GM13976 (cell line): ENCODE measurements around the gene SYNE4.

Experiments used
- DNase-seq: peaks from one replicate; pipeline ENCODE4 v3.0.0; 2012; ENCODE audit warnings: low spot score
- CTCF ChIP-seq: IDR thresholded peaks from 2 replicates; pipeline ENCODE4 v1.5.1; 2012; ENCODE audit warnings: borderline replicate concordance, mild to moderate bottlenecking; ENCODE audit not compliant: insufficient read depth; ENCODE audit errors: extremely low read depth, missing control alignments, control extremely low read depth
- in situ Hi-C: fragments of 300-500 bp; cut with MboI; formaldehyde crosslinking; loops from one replicate; pipeline ENCODE4 v1.12.0; 2022; ENCODE audit warnings: low sequenced_read_pairs, mixed read lengths, inconsistent platforms; ENCODE audit not compliant: unreplicated experiment

Gene SYNE4

GRCh38 chr19:35995048-35995993 is 13.3 kb downstream of the SYNE4 start, which contains the start of gene SDHAF1:
Gene SDHAF1, plus strand, starts transcription at chr19:35995188. Its CDS starts 87 bp downstream, at chr19:35995275.
- peak; percentile 99 for DNase-seq
- in situ Hi-C loops = no loop called here
- TF ChIP-seq CTCF = no peak

DNA sequence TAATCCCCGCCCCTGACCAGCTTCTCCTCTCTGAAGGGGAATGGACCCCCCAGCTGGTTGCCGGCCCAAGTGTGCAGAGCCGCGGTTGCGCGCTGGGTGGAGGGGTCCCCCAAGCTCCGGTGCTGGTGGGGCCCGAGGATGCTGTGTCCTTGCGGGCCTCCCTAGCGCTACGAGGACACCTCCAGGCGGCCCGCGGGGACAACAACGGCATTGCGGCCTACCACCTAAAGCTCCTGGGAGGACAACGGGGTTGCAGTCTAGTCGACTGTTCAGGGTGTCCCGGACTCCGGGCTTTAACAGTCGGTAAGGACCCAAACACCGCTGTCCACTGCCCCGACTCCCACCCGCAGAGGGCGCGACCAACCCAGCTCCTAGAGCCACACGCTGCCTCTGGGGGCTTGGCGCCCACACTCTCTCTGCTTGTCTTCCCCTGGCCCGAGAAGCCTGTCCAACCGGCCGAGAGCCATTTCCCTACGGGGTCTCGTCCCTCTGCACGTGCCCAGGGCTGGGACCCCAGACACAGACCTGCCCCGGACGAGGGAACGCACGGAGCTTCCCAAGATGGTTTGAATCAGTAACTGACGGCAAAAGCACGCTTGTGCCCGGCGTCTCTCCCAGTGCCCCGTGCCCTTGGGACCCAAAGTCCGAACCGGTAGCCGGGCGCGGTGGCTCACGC is 14.6 kb downstream of the SYNE4 start:
- in situ Hi-C loops = no loop called here
- DNase-seq = peak; percentile 64
- TF ChIP-seq CTCF = peak; percentile 19

DNA sequence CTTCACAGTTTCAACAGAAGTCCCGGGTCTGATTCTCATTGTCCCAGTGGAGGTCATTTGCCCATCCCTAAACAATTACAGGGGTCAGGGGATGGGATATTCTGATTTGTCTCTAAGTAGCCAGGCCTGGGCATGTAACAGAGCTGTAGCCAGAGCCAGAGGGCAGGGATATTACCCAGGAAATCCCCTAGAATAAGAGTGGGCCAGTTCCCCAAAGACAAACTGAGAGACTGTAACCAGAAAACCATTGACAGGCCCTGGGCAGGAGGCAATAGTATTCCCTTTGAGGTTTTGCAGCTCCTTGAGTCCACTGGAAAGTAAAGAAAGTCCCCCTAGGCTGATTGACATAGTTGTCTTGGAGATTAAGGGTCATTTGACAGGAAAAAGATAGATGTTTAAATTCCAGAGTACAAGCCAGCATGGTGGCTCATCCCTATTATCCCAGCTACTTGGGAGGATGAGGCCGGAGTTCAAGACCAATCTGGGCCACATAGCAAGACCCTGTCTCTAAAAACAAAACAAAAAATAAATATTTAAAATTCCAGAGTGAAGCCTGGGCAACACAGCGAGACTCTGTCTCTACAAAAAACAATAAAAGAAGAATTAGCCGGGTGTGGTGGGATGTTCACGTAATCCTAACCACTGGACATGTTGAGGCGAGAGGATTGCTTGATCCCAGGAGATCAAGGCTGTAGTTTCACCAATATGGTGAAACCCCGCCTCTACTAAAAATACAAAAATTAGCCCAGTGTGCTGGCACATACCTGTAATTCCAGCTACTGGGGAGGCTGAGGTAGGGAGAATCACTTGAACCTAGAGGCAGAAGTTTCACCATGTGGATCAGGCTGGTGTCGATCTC is 15.5 kb downstream of the SYNE4 start:
- no peak for TF ChIP-seq CTCF
- in situ Hi-C loops = no loop called here
- peak; percentile 55 for DNase-seq

- TF ChIP-seq CTCF = no peak
- in situ Hi-C loops = no loop called here
- DNase-seq = no peak
Measured at GRCh38 chr19:35991731-35992450, 16.7 kb downstream of the SYNE4 start.

DNA sequence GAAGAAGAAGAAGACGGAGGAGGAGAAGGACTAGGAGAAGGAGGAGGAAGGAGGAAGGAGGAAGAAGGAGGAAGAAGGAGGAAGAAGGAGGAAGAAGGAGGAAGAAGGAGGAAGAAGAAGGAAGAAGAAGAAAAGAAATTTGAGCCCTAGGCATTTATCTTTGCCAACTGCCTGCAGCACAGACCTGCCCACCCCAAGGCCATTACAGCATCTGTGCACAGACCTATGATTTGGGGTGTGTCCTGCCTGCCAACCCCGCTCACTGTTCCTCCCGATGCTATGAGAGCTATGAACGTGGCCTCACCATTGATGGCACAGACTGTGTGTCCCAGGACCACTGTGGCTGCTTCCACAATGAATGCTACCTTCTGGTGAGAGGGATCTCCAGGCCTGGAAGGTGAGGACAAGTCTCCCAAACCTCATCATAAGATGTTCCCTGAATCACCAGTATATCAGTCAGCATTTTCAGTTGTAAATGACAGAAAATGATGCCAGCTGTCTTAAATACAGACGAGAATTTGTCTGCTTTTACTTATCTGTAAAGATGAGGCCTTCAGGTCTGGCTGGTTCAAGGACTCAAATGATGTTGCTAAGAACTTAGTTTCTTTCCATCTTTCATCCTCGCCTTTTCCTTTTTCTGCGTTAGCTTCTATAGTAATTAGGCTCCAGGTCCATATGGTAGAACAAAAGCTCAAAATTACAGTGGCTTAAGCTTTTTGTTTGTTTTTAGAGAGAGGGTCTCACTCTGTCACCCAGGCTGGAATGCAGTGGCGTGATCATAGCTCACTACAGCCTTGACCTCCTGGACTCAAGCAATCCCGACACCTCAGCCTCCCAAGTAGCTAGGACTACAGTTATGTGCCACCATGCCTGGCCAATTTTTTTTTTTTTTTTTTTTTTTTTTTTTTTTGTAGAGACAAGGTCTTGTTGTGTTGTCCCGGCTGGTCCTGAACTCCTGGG is 17.6 kb downstream of the SYNE4 start:
- in situ Hi-C loops = no loop called here
- TF ChIP-seq CTCF = no peak

More for the DNA sequence above, 17.6 kb downstream of the SYNE4 start:
- DNase-seq = no peak
